Measurements from ENCODE around the gene SYTL5. TPM values are rescaled to one million over a fixed set of nuclear protein-coding genes. Genes with fewer than 3 reads are reported as not detected.

The SYTL5 gene
- total RNA-seq, 4 donors from 2014 or later = 0.33 to 5.5 (median 0.51) TPM; not detected in 1

GRCh38 chrX:38103857-38104812 is 97.8 kb downstream of the SYTL5 start:
- no peak for TF ChIP-seq CTCF (IDR thresholded peaks at IDR 0.05; ENCODE audit: low read depth)

- TF ChIP-seq CTCF (IDR thresholded peaks at IDR 0.05; ENCODE audit: low read depth) = no peak
These were observed 98.9 kb downstream of the SYTL5 start for GRCh38 chrX:38105216-38105725.

DNA sequence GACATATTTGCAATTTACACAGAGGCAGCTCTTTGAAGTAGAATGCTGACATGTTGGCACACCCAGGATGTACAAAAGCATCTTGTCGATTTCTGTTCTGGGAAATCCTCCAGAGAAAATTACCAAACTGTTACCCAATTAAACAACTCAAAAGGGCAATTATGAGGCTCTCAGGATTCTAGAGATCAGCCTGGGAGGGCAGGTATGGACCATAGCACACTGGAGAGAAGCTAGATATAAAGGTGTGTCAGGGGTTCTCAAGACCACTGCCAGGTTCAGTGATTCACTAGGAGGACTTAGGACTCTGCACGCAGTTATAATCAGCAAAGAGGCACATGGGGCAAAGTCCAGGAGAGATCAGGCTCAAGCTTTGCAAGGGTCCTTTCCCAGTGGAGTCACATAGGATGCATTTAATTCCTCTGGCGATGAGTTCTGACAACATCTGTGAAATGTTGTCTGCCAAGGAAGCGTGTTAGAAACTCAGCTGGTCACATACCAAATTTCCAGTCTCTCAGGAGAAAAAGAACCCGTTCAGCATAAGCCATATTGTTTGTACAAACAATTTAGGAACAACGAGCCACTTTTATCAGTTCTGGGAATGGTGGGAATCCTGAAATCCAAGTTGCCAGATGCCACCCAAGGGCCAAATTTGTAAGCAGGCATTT is 100.8 kb downstream of the SYTL5 start:
- TF ChIP-seq CTCF (IDR thresholded peaks at IDR 0.05; ENCODE audit: low read depth) = no peak

DNA sequence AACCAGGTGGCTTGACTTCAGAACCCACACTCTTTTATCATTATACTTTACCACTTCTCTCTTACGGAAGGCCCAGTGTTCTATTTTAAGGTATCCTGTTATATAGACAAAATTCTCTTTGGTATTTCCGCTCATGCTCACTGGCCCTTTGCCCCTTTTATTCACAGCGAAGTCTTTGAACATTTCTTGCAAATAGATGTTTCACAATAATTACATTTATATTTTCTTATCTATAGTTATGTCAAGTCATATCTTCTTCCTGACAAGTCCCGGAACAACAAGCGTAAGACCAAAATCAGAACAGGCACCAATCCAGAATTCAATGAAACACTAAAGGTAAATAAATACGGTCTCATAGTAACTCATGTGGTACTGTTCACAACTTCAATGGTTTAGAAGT is 102.0 kb downstream of the SYTL5 start:
- no peak for TF ChIP-seq CTCF (IDR thresholded peaks at IDR 0.05; ENCODE audit: low read depth)

DNA sequence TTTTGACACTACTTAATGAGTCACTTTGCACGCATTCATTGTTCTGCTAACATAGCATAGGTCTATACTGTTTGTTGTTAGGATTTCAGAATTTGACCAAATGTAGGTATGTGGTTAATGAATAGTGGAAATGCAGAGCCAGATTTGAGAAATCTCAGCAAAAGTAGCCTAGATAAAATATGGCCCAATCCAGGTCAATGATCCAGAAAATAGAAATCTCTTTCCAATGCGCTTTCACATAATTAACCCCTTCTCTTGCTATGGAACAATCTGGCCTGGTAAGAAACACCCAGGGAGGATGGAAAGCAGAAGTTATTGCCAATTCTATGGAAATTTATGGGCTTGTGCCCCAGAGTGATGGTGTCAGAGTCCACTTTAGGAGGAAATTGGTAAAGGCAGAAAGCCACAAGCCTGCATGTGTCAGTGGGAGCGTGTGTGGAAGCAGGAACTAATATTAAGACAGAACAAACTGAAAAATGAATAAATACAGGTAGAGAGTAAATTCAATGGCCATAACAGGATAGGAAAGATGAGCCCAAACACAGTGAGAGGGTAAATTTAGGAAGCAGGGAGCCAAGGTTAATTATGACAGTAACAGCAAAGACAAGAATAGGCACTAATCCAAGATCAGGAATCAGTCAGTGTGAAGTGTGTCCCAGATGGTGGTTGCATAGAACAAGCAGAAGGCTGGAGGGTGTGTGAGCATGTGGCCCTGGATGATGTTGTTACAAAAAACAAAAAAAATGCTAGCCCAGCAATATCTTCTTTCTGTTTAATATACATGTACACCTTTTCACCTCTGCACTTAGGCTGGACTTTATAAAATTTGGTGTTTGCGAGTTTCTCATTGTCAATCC is 102.9 kb downstream of the SYTL5 start:
- no peak for TF ChIP-seq CTCF (IDR thresholded peaks at IDR 0.05; ENCODE audit: low read depth)

GRCh38 chrX:38110231-38110630 is 103.9 kb downstream of the SYTL5 start:
- no peak for TF ChIP-seq CTCF (IDR thresholded peaks at IDR 0.05; ENCODE audit: low read depth)

Measured in subcutaneous adipose tissue (tissue), 4 donors.